Measurements from ENCODE around the gene RASD2.

The RASD2 gene

GRCh38 chr22:35526333-35526979 is 14.2 kb upstream of the RASD2 start:
- H3K27ac ChIP-seq (ENCODE audit: low read depth, low read length), result no peak overlapping the region
- H3K9ac ChIP-seq (ENCODE audit: low read depth in 1 of 2, low read length in 2 of 2), result no peak overlapping the region
- H3K27me3 ChIP-seq (ENCODE audit: control insufficient read depth in 1 of 2, insufficient read depth in 2 of 2, low read length in 2 of 2), result peaks cover under 1 to 2% of the 10 kb centered on the region in 2 donors
- peaks cover 0 to 5% of the 10 kb centered on the region in 2 donors for H3K4me1 ChIP-seq (ENCODE audit: control insufficient read depth in 1 of 2, insufficient read depth in 2 of 2, low read length in 2 of 2)
- no peak overlapping the region for H3K4me3 ChIP-seq (ENCODE audit: low read depth in 1 of 2, low read length in 2 of 2)
- no peaks in the 10 kb centered on the region for H3K36me3 ChIP-seq (ENCODE audit: control insufficient read depth in 1 of 2, insufficient read depth in 2 of 2, low read length in 2 of 2)
- peaks cover 0 to 6% of the 10 kb centered on the region in 2 donors for H3K9me3 ChIP-seq (ENCODE audit: control insufficient read depth in 1 of 2, low read length in 2 of 2)

GRCh38 chr22:35528927-35529326 is 11.7 kb upstream of the RASD2 start:
- Histone ChIP-seq H3K27ac (ENCODE audit: low read depth, low read length) (no peak overlapping the region), H3K36me3 (ENCODE audit: control insufficient read depth in 1 of 2, insufficient read depth in 2 of 2, low read length in 2 of 2) (no peaks in the 10 kb centered on the region), H3K9ac (ENCODE audit: low read depth in 1 of 2, low read length in 2 of 2) (no peak overlapping the region), H3K27me3 (ENCODE audit: control insufficient read depth in 1 of 2, insufficient read depth in 2 of 2, low read length in 2 of 2) (no peaks in the 10 kb centered on the region), H3K4me3 (ENCODE audit: low read depth in 1 of 2, low read length in 2 of 2) (no peak overlapping the region), H3K9me3 (ENCODE audit: control insufficient read depth in 1 of 2, low read length in 2 of 2) (peaks cover 0 to 6% of the 10 kb centered on the region in 2 donors), H3K4me1 (ENCODE audit: control insufficient read depth in 1 of 2, insufficient read depth in 2 of 2, low read length in 2 of 2) (peaks cover 0 to under 1% of the 10 kb centered on the region in 2 donors)

- peaks cover 0 to 6% of the 10 kb centered on the region in 2 donors for H3K9me3 ChIP-seq (ENCODE audit: control insufficient read depth in 1 of 2, low read length in 2 of 2)
- H3K4me1 ChIP-seq (ENCODE audit: control insufficient read depth in 1 of 2, insufficient read depth in 2 of 2, low read length in 2 of 2), result peaks cover 2 to 3% of the 10 kb centered on the region in 2 donors
- no peak overlapping the region for H3K4me3 ChIP-seq (ENCODE audit: low read depth in 1 of 2, low read length in 2 of 2)
- no peaks in the 10 kb centered on the region for H3K27me3 ChIP-seq (ENCODE audit: control insufficient read depth in 1 of 2, insufficient read depth in 2 of 2, low read length in 2 of 2)
- H3K36me3 ChIP-seq (ENCODE audit: control insufficient read depth in 1 of 2, insufficient read depth in 2 of 2, low read length in 2 of 2), result no peaks in the 10 kb centered on the region
- no peak overlapping the region for H3K9ac ChIP-seq (ENCODE audit: low read depth in 1 of 2, low read length in 2 of 2)
- no peak overlapping the region for H3K27ac ChIP-seq (ENCODE audit: low read depth, low read length)
Measured at GRCh38 chr22:35530700-35531099, 9.9 kb upstream of the RASD2 start.

GRCh38 chr22:35531202-35531601 is 9.4 kb upstream of the RASD2 start:
- Histone ChIP-seq H3K4me3 (ENCODE audit: low read depth in 1 of 2, low read length in 2 of 2) (no peak overlapping the region), H3K9me3 (ENCODE audit: control insufficient read depth in 1 of 2, low read length in 2 of 2) (peaks cover 0 to 6% of the 10 kb centered on the region in 2 donors), H3K9ac (ENCODE audit: low read depth in 1 of 2, low read length in 2 of 2) (no peak overlapping the region), H3K36me3 (ENCODE audit: control insufficient read depth in 1 of 2, insufficient read depth in 2 of 2, low read length in 2 of 2) (no peaks in the 10 kb centered on the region), H3K4me1 (ENCODE audit: control insufficient read depth in 1 of 2, insufficient read depth in 2 of 2, low read length in 2 of 2) (peaks cover 7 to 8% of the 10 kb centered on the region in 2 donors), H3K27ac (ENCODE audit: low read depth, low read length) (no peak overlapping the region), H3K27me3 (ENCODE audit: control insufficient read depth in 1 of 2, insufficient read depth in 2 of 2, low read length in 2 of 2) (no peaks in the 10 kb centered on the region)

GRCh38 chr22:35531676-35532075 is 9.0 kb upstream of the RASD2 start:
- Histone ChIP-seq H3K36me3 (ENCODE audit: control insufficient read depth in 1 of 2, insufficient read depth in 2 of 2, low read length in 2 of 2) (no peaks in the 10 kb centered on the region), H3K27ac (ENCODE audit: low read depth, low read length) (no peak overlapping the region), H3K9ac (ENCODE audit: low read depth in 1 of 2, low read length in 2 of 2) (no peak overlapping the region), H3K4me1 (ENCODE audit: control insufficient read depth in 1 of 2, insufficient read depth in 2 of 2, low read length in 2 of 2) (peaks cover 8 to 12% of the 10 kb centered on the region in 2 donors), H3K4me3 (ENCODE audit: low read depth in 1 of 2, low read length in 2 of 2) (no peak overlapping the region), H3K27me3 (ENCODE audit: control insufficient read depth in 1 of 2, insufficient read depth in 2 of 2, low read length in 2 of 2) (no peaks in the 10 kb centered on the region), H3K9me3 (ENCODE audit: control insufficient read depth in 1 of 2, low read length in 2 of 2) (peaks cover 0 to 6% of the 10 kb centered on the region in 2 donors)

- Histone ChIP-seq H3K9ac (ENCODE audit: low read depth in 1 of 2, low read length in 2 of 2) (no peak overlapping the region), H3K36me3 (ENCODE audit: control insufficient read depth in 1 of 2, insufficient read depth in 2 of 2, low read length in 2 of 2) (no peaks in the 10 kb centered on the region), H3K4me1 (ENCODE audit: control insufficient read depth in 1 of 2, insufficient read depth in 2 of 2, low read length in 2 of 2) (peaks cover 8 to 12% of the 10 kb centered on the region in 2 donors), H3K27me3 (ENCODE audit: control insufficient read depth in 1 of 2, insufficient read depth in 2 of 2, low read length in 2 of 2) (no peaks in the 10 kb centered on the region), H3K27ac (ENCODE audit: low read depth, low read length) (no peak overlapping the region), H3K4me3 (ENCODE audit: low read depth in 1 of 2, low read length in 2 of 2) (no peak overlapping the region), H3K9me3 (ENCODE audit: control insufficient read depth in 1 of 2, low read length in 2 of 2) (peaks cover 0 to 6% of the 10 kb centered on the region in 2 donors)
Measured at GRCh38 chr22:35533365-35534029, 7.1 kb upstream of the RASD2 start.

- Histone ChIP-seq H3K9ac (ENCODE audit: low read depth in 1 of 2, low read length in 2 of 2) (no peak overlapping the region), H3K27me3 (ENCODE audit: control insufficient read depth in 1 of 2, insufficient read depth in 2 of 2, low read length in 2 of 2) (peaks cover 0 to 3% of the 10 kb centered on the region in 2 donors), H3K36me3 (ENCODE audit: control insufficient read depth in 1 of 2, insufficient read depth in 2 of 2, low read length in 2 of 2) (no peaks in the 10 kb centered on the region), H3K4me3 (ENCODE audit: low read depth in 1 of 2, low read length in 2 of 2) (no peak overlapping the region), H3K4me1 (ENCODE audit: control insufficient read depth in 1 of 2, insufficient read depth in 2 of 2, low read length in 2 of 2) (peaks cover 8 to 12% of the 10 kb centered on the region in 2 donors), H3K27ac (ENCODE audit: low read depth, low read length) (no peak overlapping the region), H3K9me3 (ENCODE audit: control insufficient read depth in 1 of 2, low read length in 2 of 2) (peaks cover 0 to 2% of the 10 kb centered on the region in 2 donors)
Measured at GRCh38 chr22:35534091-35534490, 6.5 kb upstream of the RASD2 start.

- no peaks in the 10 kb centered on the region for H3K36me3 ChIP-seq (ENCODE audit: control insufficient read depth in 1 of 2, insufficient read depth in 2 of 2, low read length in 2 of 2)
- no peak overlapping the region for H3K4me3 ChIP-seq (ENCODE audit: low read depth in 1 of 2, low read length in 2 of 2)
- H3K27me3 ChIP-seq (ENCODE audit: control insufficient read depth in 1 of 2, insufficient read depth in 2 of 2, low read length in 2 of 2), result peaks cover 11 to 13% of the 10 kb centered on the region in 2 donors
- H3K4me1 ChIP-seq (ENCODE audit: control insufficient read depth in 1 of 2, insufficient read depth in 2 of 2, low read length in 2 of 2), result peaks cover 15 to 17% of the 10 kb centered on the region in 2 donors
- H3K9ac ChIP-seq (ENCODE audit: low read depth in 1 of 2, low read length in 2 of 2), result no peak overlapping the region
- no peaks in the 10 kb centered on the region for H3K9me3 ChIP-seq (ENCODE audit: control insufficient read depth in 1 of 2, low read length in 2 of 2)
- no peak overlapping the region for H3K27ac ChIP-seq (ENCODE audit: low read depth, low read length)
Measured at GRCh38 chr22:35537232-35537631, 3.4 kb upstream of the RASD2 start.

GRCh38 chr22:35538801-35539321 is 1.8 kb upstream of the RASD2 start:
- Histone ChIP-seq H3K27ac (ENCODE audit: low read depth, low read length) (no peak overlapping the region), H3K27me3 (ENCODE audit: control insufficient read depth in 1 of 2, insufficient read depth in 2 of 2, low read length in 2 of 2) (peaks cover 20 to 24% of the 10 kb centered on the region in 2 donors), H3K9me3 (ENCODE audit: control insufficient read depth in 1 of 2, low read length in 2 of 2) (no peaks in the 10 kb centered on the region), H3K36me3 (ENCODE audit: control insufficient read depth in 1 of 2, insufficient read depth in 2 of 2, low read length in 2 of 2) (no peaks in the 10 kb centered on the region), H3K9ac (ENCODE audit: low read depth in 1 of 2, low read length in 2 of 2) (no peak overlapping the region), H3K4me3 (ENCODE audit: low read depth in 1 of 2, low read length in 2 of 2) (no peak overlapping the region), H3K4me1 (ENCODE audit: control insufficient read depth in 1 of 2, insufficient read depth in 2 of 2, low read length in 2 of 2) (peaks cover 15 to 17% of the 10 kb centered on the region in 2 donors)

- Histone ChIP-seq H3K27ac (ENCODE audit: low read depth, low read length) (no peak overlapping the region), H3K27me3 (ENCODE audit: control insufficient read depth in 1 of 2, insufficient read depth in 2 of 2, low read length in 2 of 2) (peaks cover 20 to 24% of the 10 kb centered on the region in 2 donors), H3K4me3 (ENCODE audit: low read depth in 1 of 2, low read length in 2 of 2) (peak overlapping the region in 1 of 2 donors; percentile 66), H3K4me1 (ENCODE audit: control insufficient read depth in 1 of 2, insufficient read depth in 2 of 2, low read length in 2 of 2) (peaks cover 15 to 17% of the 10 kb centered on the region in 2 donors), H3K9ac (ENCODE audit: low read depth in 1 of 2, low read length in 2 of 2) (no peak overlapping the region), H3K9me3 (ENCODE audit: control insufficient read depth in 1 of 2, low read length in 2 of 2) (no peaks in the 10 kb centered on the region), H3K36me3 (ENCODE audit: control insufficient read depth in 1 of 2, insufficient read depth in 2 of 2, low read length in 2 of 2) (no peaks in the 10 kb centered on the region)
Measured at GRCh38 chr22:35539487-35539886, 1.1 kb upstream of the RASD2 start.
